ENCODE results near the gene FRRS1L.

DNA sequence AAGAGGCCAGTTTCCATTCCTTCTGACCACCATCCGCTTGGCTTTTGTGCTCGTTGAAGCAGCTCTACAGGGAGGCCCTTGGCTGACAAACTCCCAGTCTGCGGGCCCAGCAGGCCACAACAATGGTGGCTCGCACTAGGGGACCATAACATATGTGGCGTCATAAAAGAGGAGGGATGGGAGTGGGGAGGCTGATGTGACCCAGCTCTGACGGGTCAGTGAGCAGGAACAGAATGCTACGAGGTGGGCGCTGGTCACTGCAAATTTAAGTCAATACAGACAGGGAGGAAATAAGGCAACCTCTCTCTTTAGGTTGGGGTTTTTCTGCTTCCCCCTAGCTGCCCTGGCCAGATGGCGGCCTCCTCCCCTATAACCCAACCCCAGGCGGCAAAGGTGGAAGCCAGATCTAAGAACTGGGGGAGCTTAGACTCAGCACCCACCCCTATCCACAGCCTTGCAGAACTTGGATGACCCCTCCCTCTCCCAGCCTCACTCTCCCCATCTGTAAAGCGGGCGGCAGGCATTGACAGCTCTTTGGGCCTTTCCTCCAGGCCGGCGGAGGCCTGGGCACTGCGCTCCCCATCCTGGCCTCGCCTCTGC lies 778 bp downstream of the FRRS1L start:
- TF ChIP-seq ZBTB38 (CRISPR knock-in tag; IDR thresholded peaks at IDR 0.05) (no peak), NFE2L2 (IDR thresholded peaks at IDR 0.05; ENCODE audit: low read length) (no peak), YY1 (IDR thresholded peaks at IDR 0.05; ENCODE audit: insufficient read depth, insufficient replicate concordance, low read depth, low read length) (no peak), PAWR (CRISPR knock-in tag; IDR thresholded peaks at IDR 0.05; ENCODE audit: borderline replicate concordance) (no peak), TAF1 (CRISPR knock-in tag; IDR thresholded peaks at IDR 0.05) (no peak), CTCF (CRISPR knock-in tag; IDR thresholded peaks at IDR 0.05) (no peak)
- TF ChIP-seq, protein P1, sequence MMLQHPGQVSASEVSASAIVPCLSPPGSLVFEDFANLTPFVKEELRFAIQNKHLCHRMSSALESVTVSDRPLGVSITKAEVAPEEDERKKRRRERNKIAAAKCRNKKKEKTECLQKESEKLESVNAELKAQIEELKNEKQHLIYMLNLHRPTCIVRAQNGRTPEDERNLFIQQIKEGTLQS (CRISPR knock-in tag; IDR thresholded peaks at IDR 0.05): no peak

Measured in HepG2 (cell line).